ENCODE results near the gene NFKB1.

The NFKB1 gene

GRCh38 chr4:102502543-102502818 lies 1.3 kb downstream of the NFKB1 start:
- DNase-seq = no peak

DNA sequence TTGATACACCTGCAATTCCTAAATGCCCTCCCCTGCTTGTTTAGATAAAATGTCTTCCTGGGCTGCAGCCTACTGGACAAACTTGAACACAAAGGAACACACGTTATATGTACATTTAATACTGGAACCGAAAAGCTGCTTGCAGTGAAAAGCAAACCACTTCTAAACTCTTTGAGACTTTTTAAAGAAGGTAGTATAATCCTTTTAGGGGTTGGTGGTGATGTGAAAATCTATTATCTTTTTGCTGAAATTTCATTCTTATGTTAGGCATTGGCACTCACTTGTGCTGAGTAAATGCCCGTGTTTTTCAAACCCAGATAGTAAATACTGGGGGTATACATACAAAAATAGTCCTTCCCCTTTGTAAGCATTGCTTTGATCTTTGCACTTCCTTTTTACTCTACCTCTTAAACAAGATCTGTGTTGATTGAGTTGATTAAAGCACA lies 2.2 kb downstream of the NFKB1 start:
- peak in 2 of 6 experiments; percentile 41 to 61 for DNase-seq

DNA sequence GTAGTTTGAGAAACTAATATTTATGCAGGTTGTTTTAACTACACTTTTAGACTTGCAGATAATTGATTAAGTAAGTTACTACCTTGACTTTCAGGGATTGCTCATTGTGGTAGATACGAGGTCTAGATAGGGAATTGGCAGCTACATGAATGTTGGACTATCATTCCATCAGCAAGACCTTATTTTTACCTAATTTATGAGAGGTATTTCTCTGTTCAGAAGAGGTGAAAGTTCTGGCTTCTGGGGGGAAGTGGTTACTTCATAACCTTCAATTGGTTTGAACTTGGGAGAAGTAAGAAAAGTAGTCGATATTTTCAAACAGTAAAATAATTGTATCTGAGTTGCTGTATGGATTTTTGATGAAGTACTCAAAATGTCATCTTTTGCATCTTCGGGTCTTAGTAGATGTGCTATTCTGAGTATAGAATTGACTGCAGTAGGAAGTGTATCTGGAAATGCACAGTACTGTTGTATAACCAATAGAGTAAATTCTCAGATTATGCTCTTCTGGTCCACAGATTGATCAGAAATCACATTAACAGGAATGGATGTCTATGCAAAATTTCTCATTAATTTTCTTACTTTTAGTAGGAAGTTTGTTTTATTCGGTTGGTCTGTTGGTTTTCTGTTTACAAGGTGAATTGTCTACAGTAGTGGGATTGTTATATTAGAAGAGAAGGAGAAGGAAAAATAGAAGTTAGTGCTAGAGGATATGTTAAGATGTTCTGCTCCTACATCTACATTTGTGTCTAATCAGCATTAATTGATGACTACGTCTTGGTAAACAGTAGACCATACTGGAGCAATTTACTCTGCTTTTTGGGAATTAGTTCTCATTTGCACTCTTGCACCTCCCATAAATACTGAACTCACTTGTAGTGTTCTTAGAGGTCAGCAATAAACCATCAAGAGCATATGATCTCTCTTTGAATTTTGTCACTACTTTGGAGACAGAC lies 3.0 kb downstream of the NFKB1 start:
- peak in 2 of 6 experiments; percentile 26 to 37 for DNase-seq

- DNase-seq = no peak
Measured at GRCh38 chr4:102504941-102505340, 3.8 kb downstream of the NFKB1 start.

GRCh38 chr4:102505708-102506107 lies 4.5 kb downstream of the NFKB1 start:
- DNase-seq = no peak

GRCh38 chr4:102506523-102506922 lies 5.4 kb downstream of the NFKB1 start:
- DNase-seq = no peak

DNA sequence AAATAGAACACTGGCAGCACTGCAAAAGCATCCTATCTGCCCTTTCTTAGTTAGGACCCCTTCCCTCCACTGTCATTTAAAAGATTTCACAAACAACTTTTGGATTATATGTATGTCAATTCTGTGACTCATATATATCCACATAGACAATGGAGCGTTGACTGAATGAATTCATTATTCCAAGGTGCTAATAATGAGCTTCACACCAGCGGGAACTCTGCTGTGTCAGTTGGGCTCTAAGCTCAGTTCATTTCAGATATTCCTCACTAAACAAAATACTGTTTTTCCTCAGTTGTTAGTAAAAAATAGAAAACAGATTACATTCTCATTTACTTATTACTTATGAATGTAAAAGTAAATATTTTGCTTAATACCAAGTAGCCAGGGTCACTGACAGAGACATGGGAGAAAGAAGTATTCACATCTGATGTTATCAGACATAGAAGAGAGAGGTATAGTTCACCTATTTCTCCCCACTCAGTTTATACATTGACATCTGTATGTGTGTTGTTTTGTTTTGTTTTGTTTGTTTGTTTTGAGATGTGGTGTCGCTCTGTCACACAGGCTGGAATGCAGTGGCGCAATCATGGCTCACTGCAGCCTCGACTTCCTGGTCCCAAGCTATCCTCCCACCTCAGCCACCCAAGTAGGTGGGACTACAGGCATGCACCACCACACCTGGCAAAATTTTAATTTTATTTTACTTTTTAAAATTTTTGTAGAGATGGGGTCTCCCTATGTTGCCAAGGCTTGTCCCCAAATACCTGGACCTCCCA lies 10.9 kb downstream of the NFKB1 start:
- no peak for DNase-seq

DNA sequence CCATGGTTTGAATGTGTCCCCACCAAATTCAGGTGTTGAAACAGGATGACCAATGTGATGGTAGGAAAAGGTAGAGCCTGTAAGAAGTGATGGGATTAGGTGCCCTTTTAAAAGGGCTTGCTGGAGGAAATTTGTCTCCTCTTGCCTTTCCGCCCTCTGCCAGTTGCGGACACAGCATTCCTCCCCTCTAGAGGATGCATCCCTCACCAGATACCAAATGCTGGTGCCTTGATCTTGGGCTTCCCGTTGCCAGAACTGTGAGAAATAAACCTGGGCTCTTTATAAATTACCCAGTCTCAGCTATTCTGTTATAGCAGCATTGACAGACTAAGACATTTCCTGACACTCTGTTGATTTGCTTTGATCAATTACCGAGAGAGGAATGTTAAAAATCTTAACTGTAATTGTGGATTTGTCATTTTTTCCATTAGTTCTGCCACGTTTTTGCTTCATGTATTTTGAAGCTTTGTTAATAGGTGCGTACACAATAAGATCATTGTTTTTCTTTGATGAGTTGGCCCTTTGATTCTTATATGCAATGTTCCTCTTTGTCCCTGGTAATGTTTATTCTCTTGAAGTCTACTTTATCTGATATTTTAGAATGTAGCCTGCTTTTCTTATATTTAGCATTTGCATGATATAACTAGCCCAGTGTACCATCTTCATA lies 13.3 kb downstream of the NFKB1 start:
- DNase-seq = no peak

DNA sequence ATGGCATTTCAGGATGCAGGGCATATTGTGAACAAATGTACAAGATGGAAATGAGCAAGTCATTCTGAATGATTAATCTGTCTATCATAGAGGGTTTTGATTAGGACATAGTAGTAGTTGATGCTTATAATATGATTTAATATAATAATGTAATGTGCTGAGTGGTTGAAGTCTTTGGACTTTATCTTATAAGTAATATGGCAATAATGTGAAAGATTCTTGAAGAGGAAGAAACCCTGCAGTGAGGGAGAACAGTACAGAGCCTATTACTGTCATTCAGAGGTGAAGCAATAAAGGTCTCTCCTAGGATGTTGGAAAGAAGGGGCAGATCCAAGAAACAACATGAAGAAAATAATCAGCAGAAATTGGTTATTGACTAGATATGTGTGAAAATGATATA lies 16.6 kb downstream of the NFKB1 start:
- no peak for DNase-seq

- peak in 4 of 6 experiments; percentile 12 to 72 (median 44) for DNase-seq
Measured at GRCh38 chr4:102518703-102519131, 17.6 kb downstream of the NFKB1 start.

DNA sequence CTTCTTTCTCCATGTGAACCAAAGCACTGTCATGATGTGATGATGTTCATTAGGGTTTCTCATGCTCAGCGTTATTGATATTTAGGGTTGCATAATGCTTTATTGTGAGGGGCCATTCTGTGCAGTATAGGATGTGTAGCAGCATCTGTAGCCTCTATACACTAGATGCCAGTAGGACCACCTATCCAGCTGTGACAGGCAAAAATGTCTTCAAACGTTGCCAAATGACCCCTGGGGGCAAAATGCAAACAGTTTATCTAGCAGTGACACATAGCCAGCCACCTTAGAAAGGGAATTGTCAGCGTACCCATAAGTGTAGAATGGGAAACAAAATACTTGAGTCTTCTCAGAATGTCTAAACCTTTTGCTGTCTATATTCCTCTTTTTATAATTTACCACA lies 18.8 kb downstream of the NFKB1 start:
- no peak for DNase-seq

GRCh38 chr4:102521570-102521969 lies 20.4 kb downstream of the NFKB1 start:
- DNase-seq = no peak

DNA sequence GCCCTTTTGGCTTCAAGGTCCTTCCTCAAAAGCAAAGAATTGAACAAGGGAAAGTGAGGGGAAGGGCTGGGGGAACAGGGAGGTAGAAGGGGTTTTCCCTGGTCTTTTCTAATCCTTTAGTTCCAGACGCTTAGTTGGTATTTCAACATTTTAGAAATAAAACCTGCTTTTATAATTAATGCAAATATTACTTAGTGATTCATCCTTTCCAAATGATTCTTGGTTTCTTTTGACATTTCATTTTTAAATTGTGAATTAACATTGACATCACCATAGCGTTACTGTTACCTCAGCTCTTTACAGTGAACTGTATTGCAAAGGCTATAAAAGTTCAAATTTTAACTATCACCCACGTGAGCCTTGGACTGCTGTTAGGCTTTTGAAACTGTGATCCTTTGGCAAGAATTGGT lies 20.9 kb downstream of the NFKB1 start:
- DNase-seq = no peak

DNA sequence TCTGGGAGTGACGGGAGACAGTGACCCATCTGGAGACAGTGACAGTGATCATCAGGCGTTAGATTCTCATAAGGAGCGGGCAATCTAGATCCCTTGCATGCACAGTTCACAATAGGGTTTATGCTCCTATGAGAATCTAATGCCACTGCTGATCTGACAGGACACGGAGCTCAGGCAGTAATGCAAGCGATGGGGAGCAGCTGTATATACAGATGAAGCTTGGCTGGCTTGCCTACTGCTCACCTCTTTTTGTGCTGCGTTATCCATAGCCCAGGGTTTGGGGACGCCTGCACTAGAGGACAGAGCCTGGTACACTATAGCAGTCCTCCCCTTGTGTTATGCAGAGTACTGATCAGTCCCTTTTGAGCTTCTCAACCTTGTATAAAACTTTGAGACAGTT lies 23.5 kb downstream of the NFKB1 start:
- no peak for DNase-seq

- DNase-seq = no peak
Measured at GRCh38 chr4:102525097-102525496, 23.9 kb downstream of the NFKB1 start.

DNA sequence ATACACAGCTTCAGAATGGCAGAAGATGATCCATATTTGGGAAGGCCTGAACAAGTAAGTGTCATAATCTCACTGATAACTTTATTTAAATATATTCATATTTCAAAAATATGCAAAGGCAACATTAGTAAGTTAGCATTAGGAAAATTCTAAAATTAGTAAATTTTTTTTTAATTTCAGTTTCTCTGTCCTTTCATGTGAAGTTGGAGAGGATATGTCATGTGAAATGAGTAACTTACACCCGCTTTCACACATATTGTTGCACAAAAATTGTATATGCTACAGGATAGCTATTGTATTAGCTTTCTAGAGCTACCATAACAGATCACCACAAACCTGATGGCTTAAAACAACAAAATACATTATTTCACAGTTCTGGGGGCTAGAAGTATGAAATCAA lies 24.3 kb downstream of the NFKB1 start:
- DNase-seq = no peak

- DNase-seq = no peak
Measured at GRCh38 chr4:102526532-102526931, 25.4 kb downstream of the NFKB1 start.

- peak in 3 of 6 experiments; percentile 12 to 58 (median 36) for DNase-seq
Measured at GRCh38 chr4:102527695-102528283, 26.6 kb downstream of the NFKB1 start.

DNA sequence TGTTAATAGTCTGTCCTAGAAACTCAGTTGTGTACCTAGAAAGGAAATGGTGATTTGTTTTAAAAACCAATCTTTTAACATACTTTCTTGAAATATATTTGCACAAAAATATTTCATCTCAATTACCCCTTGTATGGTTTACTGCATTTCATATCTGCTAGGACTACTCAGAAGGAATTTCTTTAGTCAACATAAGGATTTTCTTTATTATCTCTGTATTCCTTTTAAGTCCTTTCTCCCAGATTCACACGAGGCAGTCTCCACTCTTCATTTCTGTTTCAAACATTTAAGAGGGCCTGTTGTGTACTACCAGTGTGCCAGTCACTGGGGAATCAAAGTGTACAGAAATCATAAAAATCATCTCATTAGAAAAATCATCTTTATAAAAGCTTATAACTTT lies 28.8 kb downstream of the NFKB1 start:
- DNase-seq = no peak

DNA sequence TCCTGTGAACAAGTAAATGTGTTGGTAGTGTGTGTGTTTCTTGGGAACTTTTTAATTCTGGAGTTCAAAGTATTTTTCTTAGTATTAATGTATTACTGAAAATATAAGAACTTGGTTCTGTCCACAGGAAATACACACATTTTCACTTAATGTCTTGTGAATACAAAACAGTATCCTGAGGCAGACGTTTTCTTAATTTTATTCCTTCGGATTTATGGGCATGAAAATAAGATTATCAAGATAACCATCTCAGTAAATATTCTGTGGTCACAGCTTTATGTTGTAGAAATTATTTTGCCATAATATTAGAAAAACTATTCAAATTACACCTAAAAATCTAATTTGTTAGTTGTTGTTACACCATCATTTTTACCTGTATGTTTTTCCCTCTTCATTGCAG lies 29.8 kb downstream of the NFKB1 start:
- no peak for DNase-seq

- no peak for DNase-seq
Measured at GRCh38 chr4:102531462-102531861, 30.3 kb downstream of the NFKB1 start.

GRCh38 chr4:102533348-102533747 lies 32.2 kb downstream of the NFKB1 start:
- DNase-seq = no peak

DNA sequence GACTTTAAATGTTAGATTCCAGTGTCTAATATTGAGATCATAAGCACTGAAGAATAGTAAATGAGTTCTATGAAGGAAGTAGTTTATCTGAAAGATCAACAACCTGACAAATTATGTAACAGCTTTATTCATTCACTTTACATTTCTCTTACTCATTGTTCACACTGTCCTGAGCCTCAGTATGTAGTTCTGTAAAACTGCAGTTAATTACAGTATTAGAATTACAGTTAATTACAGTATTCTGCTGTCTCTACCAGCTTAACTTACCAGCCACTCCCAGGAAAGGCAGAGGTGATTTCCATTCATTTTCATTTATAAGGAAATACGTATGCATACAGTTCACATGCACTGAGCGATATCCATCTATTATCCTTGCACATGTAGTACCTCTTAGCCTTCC lies 32.7 kb downstream of the NFKB1 start:
- DNase-seq = no peak

All from stimulated activated naive CD4-positive, alpha-beta T cell (primary cell).